ENCODE measurements around the gene TMEM190. TPM values are rescaled to one million over a fixed set of nuclear protein-coding genes. Genes with fewer than 3 reads are reported as not detected.
"Not testable (repeated sequence)": the region's sequence is repeated elsewhere in the genome, so short reads cannot be mapped to it uniquely, and the experiment has no call there.

Gene TMEM190
- total and polyA plus RNA-seq, 11 donors: not detected

GRCh38 chr19:55418185-55418584, 41.6 kb downstream of the TMEM190 start:
- ATAC-seq: peak in 3 of 4 donors; percentile 81 to 85 (median 85)
- H3K36me3 ChIP-seq: no peaks in the 10 kb centered on the region
- peak in 3 of 5 donors; percentile 27 to 52 (median 43) for DNase-seq
- 10 to 15% (median 14%) methylated on average over 7 of the region's 7 CpGs for WGBS, 4 donors
- peak; percentile 43 to 72 (median 62) for TF ChIP-seq CTCF (IDR thresholded peaks at IDR 0.05)
- no peak for TF ChIP-seq POLR2A (IDR thresholded peaks at IDR 0.05)
- intact Hi-C loops (cut with DNase I): loop anchor here in 9 of 10 donors (1.0 to 10.0 kb wide), 5 partner anchors 113 to 277 kb away; partner anchors contain the start of gene TNNT1 (in 1 of the 9)
- no peaks in the 10 kb centered on the region for H3K9me3 ChIP-seq
- H3K4me3 ChIP-seq: no peak overlapping the region
- peaks cover 0 to 18% (median 0%) of the 10 kb centered on the region in 9 donors for H3K27me3 ChIP-seq
- H3K4me1 ChIP-seq: no peaks in the 10 kb centered on the region
- no peak overlapping the region for H3K27ac ChIP-seq

- ATAC-seq (no peak), DNase-seq (peak in 1 of 5 donors; percentile 4)
- no peak overlapping the region for H3K4me3 ChIP-seq
- H3K27me3 ChIP-seq: peaks cover 0 to 18% (median 0%) of the 10 kb centered on the region in 9 donors
- no peaks in the 10 kb centered on the region for H3K4me1 ChIP-seq
- intact Hi-C loops (cut with DNase I): loop anchor here in 8 of 10 donors (2.0 to 10.0 kb wide), 4 partner anchors 114 to 278 kb away; partner anchors contain the start of gene TNNT1 (in 1 of the 8)
- H3K9me3 ChIP-seq: no peaks in the 10 kb centered on the region
- 52 to 64% (median 60%) methylated on average over 5 of the region's 5 CpGs for WGBS, 4 donors
- H3K36me3 ChIP-seq: no peaks in the 10 kb centered on the region
- no peak overlapping the region for H3K27ac ChIP-seq
- TF ChIP-seq POLR2A (IDR thresholded peaks at IDR 0.05) (no peak), CTCF (IDR thresholded peaks at IDR 0.05) (no peak)
Measured at GRCh38 chr19:55419103-55419502, 42.5 kb downstream of the TMEM190 start.

- Histone ChIP-seq H3K4me3 (no peak overlapping the region), H3K4me1 (no peaks in the 10 kb centered on the region), H3K27ac (no peak overlapping the region), H3K36me3 (no peaks in the 10 kb centered on the region), H3K27me3 (peaks cover 0 to 20% (median 0%) of the 10 kb centered on the region in 9 donors), H3K9me3 (no peaks in the 10 kb centered on the region)
- ATAC-seq (no peak), DNase-seq (peak in 1 of 5 donors; percentile 4)
- intact Hi-C loops (cut with DNase I): loop anchor here in 8 of 10 donors (2.0 to 10.0 kb wide), 4 partner anchors 115 to 279 kb away; partner anchors contain the start of gene TNNT1 (in 1 of the 8)
- WGBS, 4 donors: 76 to 82% (median 79%) methylated on average over 3 to 5 of the region's 5 CpGs
- no peak for TF ChIP-seq CTCF (IDR thresholded peaks at IDR 0.05)
- TF ChIP-seq POLR2A (IDR thresholded peaks at IDR 0.05): no peak
Measured at GRCh38 chr19:55419624-55420236, 43.1 kb downstream of the TMEM190 start.

GRCh38 chr19:55421281-55421680, 44.7 kb downstream of the TMEM190 start:
- H3K9me3 ChIP-seq; ATAC-seq; H3K36me3 ChIP-seq; H3K4me3 ChIP-seq; H3K27ac ChIP-seq; DNase-seq; H3K4me1 ChIP-seq; intact Hi-C loops (cut with DNase I): not testable (repeated sequence)
- peaks cover 0 to 23% (median 0%) of the 10 kb centered on the region in 9 donors for H3K27me3 ChIP-seq
- WGBS, 4 donors: 51 to 63% (median 59%) methylated on average over 4 of the region's 4 CpGs

Data from heart left ventricle (tissue), 16 donors.